Fibroblast of lung (primary cell): ENCODE data around the gene HID1.

Experiments used
- CTCF ChIP-seq, 2 donors: IDR thresholded peaks in 1 of 2; conservative IDR thresholded peaks in 1 of 2; 1 replicate in 1 of 2; 2 replicates in 1 of 2; pipeline ENCODE4 v1.5.1; 2011 to 2012; ENCODE audit warnings: low read length in 2 of 2, control low read depth in 1 of 2, inconsistent platforms in 1 of 2, low read depth in 1 of 2, mild to moderate bottlenecking in 1 of 2
- EZH2 ChIP-seq: IDR thresholded peaks from 2 replicates; pipeline ENCODE4 v1.5.1; 2012; ENCODE audit warnings: low read length, control low read depth, mild to moderate bottlenecking; ENCODE audit errors: missing control alignments

GRCh38 chr17:74968361-74968780, 4.2 kb downstream of the HID1 start:
- TF ChIP-seq CTCF (conservative IDR thresholded peaks at IDR 0.05 in 1 of 2, IDR thresholded peaks at IDR 0.05 in 1 of 2; ENCODE audit: low read depth in 1 of 2, low read length in 2 of 2) (no peak), EZH2 (no peak)
